ENCODE data around the gene RGS10.

The RGS10 gene

GRCh38 chr10:119502618-119503155 lies 39.8 kb downstream of the RGS10 start:
- Histone ChIP-seq H2AFZ (ENCODE audit: low read length) (peak overlapping the region; percentile 65), H3K9ac (ENCODE audit: low read depth, low read length, poor library complexity, severe bottlenecking) (peak overlapping the region; percentile 73), H3K36me3 (ENCODE audit: insufficient read depth, low read length) (no peaks in the 10 kb centered on the region; the same call in 1 of the 2 replicates), H3K9me2 (replicated peaks; ENCODE audit: low read depth, low read length) (no peaks in the 10 kb centered on the region), H3K4me1 (ENCODE audit: insufficient read depth, low read length, poor library complexity, severe bottlenecking) (peaks cover 28% of the 10 kb centered on the region), H3K79me2 (ENCODE audit: insufficient read depth, low read length) (no peaks in the 10 kb centered on the region), H3K27me3 (ENCODE audit: insufficient read depth, low read length, poor library complexity, severe bottlenecking) (no peaks in the 10 kb centered on the region), H3K9me3 (ENCODE audit: insufficient read depth, low read depth, low read length) (no peaks in the 10 kb centered on the region), H4K20me1 (ENCODE audit: insufficient read depth, low read length, poor library complexity, severe bottlenecking) (no peaks in the 10 kb centered on the region), H3K4me3 (ENCODE audit: low read length, poor library complexity, severe bottlenecking) (peak overlapping the region; percentile 62), H3F3A (ENCODE audit: low read depth) (peaks cover 5% of the 10 kb centered on the region), H3K4me2 (ENCODE audit: low read depth, low read length, poor library complexity, severe bottlenecking) (peak overlapping the region; percentile 71)
- TF ChIP-seq EZH2phosphoT487 (IDR thresholded peaks at IDR 0.05; ENCODE audit: borderline replicate concordance): no peak
- TF ChIP-seq, protein P1, sequence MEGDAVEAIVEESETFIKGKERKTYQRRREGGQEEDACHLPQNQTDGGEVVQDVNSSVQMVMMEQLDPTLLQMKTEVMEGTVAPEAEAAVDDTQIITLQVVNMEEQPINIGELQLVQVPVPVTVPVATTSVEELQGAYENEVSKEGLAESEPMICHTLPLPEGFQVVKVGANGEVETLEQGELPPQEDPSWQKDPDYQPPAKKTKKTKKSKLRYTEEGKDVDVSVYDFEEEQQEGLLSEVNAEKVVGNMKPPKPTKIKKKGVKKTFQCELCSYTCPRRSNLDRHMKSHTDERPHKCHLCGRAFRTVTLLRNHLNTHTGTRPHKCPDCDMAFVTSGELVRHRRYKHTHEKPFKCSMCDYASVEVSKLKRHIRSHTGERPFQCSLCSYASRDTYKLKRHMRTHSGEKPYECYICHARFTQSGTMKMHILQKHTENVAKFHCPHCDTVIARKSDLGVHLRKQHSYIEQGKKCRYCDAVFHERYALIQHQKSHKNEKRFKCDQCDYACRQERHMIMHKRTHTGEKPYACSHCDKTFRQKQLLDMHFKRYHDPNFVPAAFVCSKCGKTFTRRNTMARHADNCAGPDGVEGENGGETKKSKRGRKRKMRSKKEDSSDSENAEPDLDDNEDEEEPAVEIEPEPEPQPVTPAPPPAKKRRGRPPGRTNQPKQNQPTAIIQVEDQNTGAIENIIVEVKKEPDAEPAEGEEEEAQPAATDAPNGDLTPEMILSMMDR (conservative IDR thresholded peaks at IDR 0.05; ENCODE audit: low read length): no peak

DNA sequence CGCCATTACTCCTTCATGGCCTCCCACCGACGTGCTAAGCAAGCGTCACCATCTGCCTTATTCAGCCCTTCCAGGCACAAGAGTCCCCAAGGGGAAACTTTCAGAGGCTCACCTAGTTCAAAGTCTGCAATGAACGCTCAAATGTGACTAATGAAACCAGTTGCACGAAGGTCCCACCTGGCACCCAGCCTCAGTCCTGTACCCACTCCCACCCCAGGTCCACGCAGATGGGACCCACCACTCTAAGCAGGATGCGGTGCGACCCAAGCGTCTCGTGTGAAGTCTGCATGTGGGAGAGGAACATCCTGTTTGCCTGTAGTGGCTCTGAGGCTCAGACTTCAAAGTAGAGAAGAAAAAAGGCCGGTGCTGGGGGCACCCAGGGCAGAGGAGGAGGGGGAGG lies 40.3 kb downstream of the RGS10 start:
- Histone ChIP-seq H3K9ac (ENCODE audit: low read depth, low read length, poor library complexity, severe bottlenecking) (peak overlapping the region; percentile 73), H3K4me3 (ENCODE audit: low read length, poor library complexity, severe bottlenecking) (peak overlapping the region; percentile 62), H3F3A (ENCODE audit: low read depth) (peaks cover 5% of the 10 kb centered on the region), H3K4me2 (ENCODE audit: low read depth, low read length, poor library complexity, severe bottlenecking) (peak overlapping the region; percentile 71), H2AFZ (ENCODE audit: low read length) (peak overlapping the region; percentile 65), H3K4me1 (ENCODE audit: insufficient read depth, low read length, poor library complexity, severe bottlenecking) (peaks cover 28% of the 10 kb centered on the region), H3K79me2 (ENCODE audit: insufficient read depth, low read length) (no peaks in the 10 kb centered on the region), H3K9me3 (ENCODE audit: insufficient read depth, low read depth, low read length) (no peaks in the 10 kb centered on the region), H3K27me3 (ENCODE audit: insufficient read depth, low read length, poor library complexity, severe bottlenecking) (no peaks in the 10 kb centered on the region), H3K36me3 (ENCODE audit: insufficient read depth, low read length) (no peaks in the 10 kb centered on the region; the same call in 1 of the 2 replicates), H3K9me2 (replicated peaks; ENCODE audit: low read depth, low read length) (no peaks in the 10 kb centered on the region), H4K20me1 (ENCODE audit: insufficient read depth, low read length, poor library complexity, severe bottlenecking) (no peaks in the 10 kb centered on the region)
- TF ChIP-seq, protein P1 (conservative IDR thresholded peaks at IDR 0.05; ENCODE audit: low read length): no peak
- TF ChIP-seq EZH2phosphoT487 (IDR thresholded peaks at IDR 0.05; ENCODE audit: borderline replicate concordance): no peak

GRCh38 chr10:119501690-119502089 lies 40.8 kb downstream of the RGS10 start:
- Histone ChIP-seq H3K4me1 (ENCODE audit: insufficient read depth, low read length, poor library complexity, severe bottlenecking) (peaks cover 28% of the 10 kb centered on the region), H3K4me3 (ENCODE audit: low read length, poor library complexity, severe bottlenecking) (peak overlapping the region; percentile 62), H3K4me2 (ENCODE audit: low read depth, low read length, poor library complexity, severe bottlenecking) (peak overlapping the region; percentile 71), H3K27me3 (ENCODE audit: insufficient read depth, low read length, poor library complexity, severe bottlenecking) (no peaks in the 10 kb centered on the region), H2AFZ (ENCODE audit: low read length) (0 out of 2 replicates have a peak overlapping the region, but pooled peaks have one; percentile 65), H3K79me2 (ENCODE audit: insufficient read depth, low read length) (no peaks in the 10 kb centered on the region), H3K9me2 (replicated peaks; ENCODE audit: low read depth, low read length) (no peaks in the 10 kb centered on the region), H3K36me3 (ENCODE audit: insufficient read depth, low read length) (no peaks in the 10 kb centered on the region; the same call in 1 of the 2 replicates), H3K9me3 (ENCODE audit: insufficient read depth, low read depth, low read length) (no peaks in the 10 kb centered on the region), H4K20me1 (ENCODE audit: insufficient read depth, low read length, poor library complexity, severe bottlenecking) (no peaks in the 10 kb centered on the region), H3K9ac (ENCODE audit: low read depth, low read length, poor library complexity, severe bottlenecking) (peak overlapping the region; percentile 73), H3F3A (ENCODE audit: low read depth) (peaks cover 5% of the 10 kb centered on the region)
- TF ChIP-seq EZH2phosphoT487 (IDR thresholded peaks at IDR 0.05; ENCODE audit: borderline replicate concordance): no peak
- TF ChIP-seq, protein P1 (conservative IDR thresholded peaks at IDR 0.05; ENCODE audit: low read length): no peak
